ENCODE data around the gene SEMA4G. TPM values are rescaled to one million over a fixed set of nuclear protein-coding genes. Genes with fewer than 3 reads are reported as not detected.

SEMA4G gene
- total RNA-seq, 1 donor from 2014 or later = 0.52 TPM

GRCh38 chr10:101005361-101005760 is 36.1 kb downstream of the SEMA4G start:
- H3K27ac ChIP-seq (ENCODE audit: low read depth, low read length) = no peak overlapping the region
- H3K9ac ChIP-seq (ENCODE audit: low read depth in 1 of 3, low read length in 3 of 3) = peak overlapping the region in 1 of 3 donors; percentile 54
- peaks cover 43 to 60% (median 44%) of the 10 kb centered on the region in 3 donors for H3K4me1 ChIP-seq (ENCODE audit: control insufficient read depth in 3 of 3, insufficient read depth in 3 of 3, low read length in 3 of 3)
- no peak overlapping the region for H3K4me3 ChIP-seq (ENCODE audit: low read length in 3 of 3)
- peaks cover 30 to 43% (median 39%) of the 10 kb centered on the region in 3 donors for H3K36me3 ChIP-seq (ENCODE audit: control insufficient read depth in 3 of 3, insufficient read depth in 3 of 3, low read length in 3 of 3)
- no peaks in the 10 kb centered on the region for H3K27me3 ChIP-seq (ENCODE audit: control insufficient read depth in 3 of 3, insufficient read depth in 3 of 3, low read length in 3 of 3)
- no peaks in the 10 kb centered on the region for H3K9me3 ChIP-seq (ENCODE audit: control insufficient read depth in 3 of 3, low read length in 3 of 3)

DNA sequence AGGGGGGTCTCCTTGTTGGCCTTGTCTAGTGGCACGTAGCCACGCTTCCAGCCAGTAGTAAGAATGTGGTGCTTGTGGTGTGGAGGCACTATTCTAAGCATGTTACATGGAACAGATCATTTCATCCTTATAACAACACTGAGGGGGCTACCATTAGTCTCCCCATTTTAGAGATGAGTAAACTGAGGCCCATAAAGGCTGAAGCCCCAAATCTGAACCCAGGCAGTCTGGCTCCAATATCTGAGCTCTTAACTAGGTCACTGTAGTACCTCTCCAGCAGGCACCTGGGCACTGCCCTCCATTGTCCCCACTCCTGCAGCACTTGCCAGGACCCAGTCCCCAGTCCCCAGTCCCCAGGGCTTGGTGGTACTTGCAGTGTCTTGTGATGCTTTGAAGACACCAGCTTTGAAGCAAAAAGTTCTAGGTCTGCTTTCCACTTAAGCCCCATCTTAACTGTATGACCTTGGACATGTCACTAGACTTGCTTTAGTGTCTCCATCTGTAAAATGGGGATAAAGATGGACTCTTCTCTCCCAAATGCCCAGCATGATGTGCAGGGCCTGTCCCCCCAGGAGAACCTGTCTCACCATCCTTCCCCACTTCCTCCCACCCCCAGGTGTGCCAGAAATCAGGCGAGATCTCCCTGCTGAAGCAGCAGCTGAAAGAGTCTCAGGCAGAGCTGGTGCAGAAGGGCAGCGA is 36.7 kb downstream of the SEMA4G start:
- H3K9ac ChIP-seq (ENCODE audit: low read depth in 1 of 3, low read length in 3 of 3) = no peak overlapping the region
- no peaks in the 10 kb centered on the region for H3K9me3 ChIP-seq (ENCODE audit: control insufficient read depth in 3 of 3, low read length in 3 of 3)
- peaks cover 36 to 55% (median 37%) of the 10 kb centered on the region in 3 donors for H3K4me1 ChIP-seq (ENCODE audit: control insufficient read depth in 3 of 3, insufficient read depth in 3 of 3, low read length in 3 of 3)
- no peaks in the 10 kb centered on the region for H3K27me3 ChIP-seq (ENCODE audit: control insufficient read depth in 3 of 3, insufficient read depth in 3 of 3, low read length in 3 of 3)
- peaks cover 30 to 43% (median 39%) of the 10 kb centered on the region in 3 donors for H3K36me3 ChIP-seq (ENCODE audit: control insufficient read depth in 3 of 3, insufficient read depth in 3 of 3, low read length in 3 of 3)
- no peak overlapping the region for H3K27ac ChIP-seq (ENCODE audit: low read depth, low read length)
- no peak overlapping the region for H3K4me3 ChIP-seq (ENCODE audit: low read length in 3 of 3)

DNA sequence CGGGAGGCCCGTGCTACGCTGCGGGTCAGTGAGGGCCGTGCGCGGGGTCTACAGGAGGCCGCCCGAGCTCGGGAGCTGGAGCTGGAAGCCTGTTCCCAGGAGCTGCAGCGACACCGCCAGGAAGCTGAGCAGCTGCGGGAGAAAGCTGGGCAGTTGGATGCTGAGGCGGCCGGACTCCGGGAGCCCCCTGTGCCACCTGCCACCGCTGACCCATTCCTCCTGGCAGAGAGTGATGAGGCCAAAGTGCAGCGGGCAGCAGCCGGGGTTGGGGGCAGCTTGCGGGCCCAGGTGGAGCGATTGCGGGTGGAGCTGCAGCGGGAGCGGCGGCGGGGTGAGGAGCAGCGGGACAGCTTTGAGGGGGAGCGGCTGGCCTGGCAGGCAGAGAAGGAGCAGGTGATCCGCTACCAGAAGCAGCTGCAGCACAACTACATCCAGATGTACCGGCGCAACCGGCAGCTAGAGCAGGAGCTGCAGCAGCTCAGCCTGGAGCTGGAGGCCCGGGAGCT is 37.3 kb downstream of the SEMA4G start:
- H3K9ac ChIP-seq (ENCODE audit: low read depth in 1 of 3, low read length in 3 of 3) = peak overlapping the region in 1 of 3 donors; percentile 45
- H3K36me3 ChIP-seq (ENCODE audit: control insufficient read depth in 3 of 3, insufficient read depth in 3 of 3, low read length in 3 of 3) = peaks cover 30 to 43% (median 39%) of the 10 kb centered on the region in 3 donors
- H3K27ac ChIP-seq (ENCODE audit: low read depth, low read length) = no peak overlapping the region
- H3K4me3 ChIP-seq (ENCODE audit: low read length in 3 of 3) = no peak overlapping the region
- H3K9me3 ChIP-seq (ENCODE audit: control insufficient read depth in 3 of 3, low read length in 3 of 3) = no peaks in the 10 kb centered on the region
- no peaks in the 10 kb centered on the region for H3K27me3 ChIP-seq (ENCODE audit: control insufficient read depth in 3 of 3, insufficient read depth in 3 of 3, low read length in 3 of 3)
- H3K4me1 ChIP-seq (ENCODE audit: control insufficient read depth in 3 of 3, insufficient read depth in 3 of 3, low read length in 3 of 3) = peaks cover 30 to 48% (median 31%) of the 10 kb centered on the region in 3 donors

DNA sequence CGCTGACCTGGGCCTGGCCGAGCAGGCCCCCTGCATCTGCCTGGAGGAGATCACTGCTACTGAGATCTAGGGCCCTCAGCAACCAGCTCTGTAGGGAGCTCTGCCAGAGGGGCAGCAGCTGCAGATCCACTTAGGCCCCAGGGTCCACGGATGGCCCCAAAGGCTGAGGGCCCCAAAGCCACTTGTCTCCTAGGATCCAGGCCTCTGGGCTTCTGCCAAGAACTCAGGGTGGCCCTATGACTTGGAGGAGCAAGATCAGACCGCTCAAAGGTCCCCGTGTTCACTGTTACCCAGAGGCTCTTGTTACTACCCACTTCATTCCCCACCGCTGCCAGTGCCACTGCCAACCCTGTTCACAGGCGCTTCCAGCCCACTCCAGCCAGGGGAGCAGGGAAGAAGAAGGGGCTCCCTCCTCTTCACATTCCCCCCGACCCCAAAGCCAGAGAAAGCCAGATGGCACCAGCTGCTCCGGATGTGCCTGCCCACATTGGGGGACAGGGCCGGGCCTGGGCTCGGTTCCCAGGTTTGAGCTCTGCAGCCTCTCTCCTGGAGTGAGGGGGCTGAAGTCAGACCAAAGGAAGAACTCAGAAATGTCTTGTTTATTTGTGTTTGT is 37.9 kb downstream of the SEMA4G start:
- H3K27ac ChIP-seq (ENCODE audit: low read depth, low read length) = no peak overlapping the region
- H3K4me3 ChIP-seq (ENCODE audit: low read length in 3 of 3) = no peak overlapping the region
- H3K27me3 ChIP-seq (ENCODE audit: control insufficient read depth in 3 of 3, insufficient read depth in 3 of 3, low read length in 3 of 3) = no peaks in the 10 kb centered on the region
- peak overlapping the region in 1 of 3 donors; percentile 45 for H3K9ac ChIP-seq (ENCODE audit: low read depth in 1 of 3, low read length in 3 of 3)
- peaks cover 24 to 45% (median 28%) of the 10 kb centered on the region in 3 donors for H3K4me1 ChIP-seq (ENCODE audit: control insufficient read depth in 3 of 3, insufficient read depth in 3 of 3, low read length in 3 of 3)
- no peaks in the 10 kb centered on the region for H3K9me3 ChIP-seq (ENCODE audit: control insufficient read depth in 3 of 3, low read length in 3 of 3)
- H3K36me3 ChIP-seq (ENCODE audit: control insufficient read depth in 3 of 3, insufficient read depth in 3 of 3, low read length in 3 of 3) = peaks cover 30 to 43% (median 39%) of the 10 kb centered on the region in 3 donors

- Histone ChIP-seq H3K4me1 (ENCODE audit: control insufficient read depth in 3 of 3, insufficient read depth in 3 of 3, low read length in 3 of 3) (peaks cover 24 to 43% (median 29%) of the 10 kb centered on the region in 3 donors), H3K4me3 (ENCODE audit: low read length in 3 of 3) (no peak overlapping the region), H3K27ac (ENCODE audit: low read depth, low read length) (no peak overlapping the region), H3K9ac (ENCODE audit: low read depth in 1 of 3, low read length in 3 of 3) (peak overlapping the region in 1 of 3 donors; percentile 54), H3K36me3 (ENCODE audit: control insufficient read depth in 3 of 3, insufficient read depth in 3 of 3, low read length in 3 of 3) (peaks cover 24 to 37% (median 31%) of the 10 kb centered on the region in 3 donors), H3K27me3 (ENCODE audit: control insufficient read depth in 3 of 3, insufficient read depth in 3 of 3, low read length in 3 of 3) (no peaks in the 10 kb centered on the region), H3K9me3 (ENCODE audit: control insufficient read depth in 3 of 3, low read length in 3 of 3) (no peaks in the 10 kb centered on the region)
Observed at GRCh38 chr10:101007915-101008822, 38.9 kb downstream of the SEMA4G start.

DNA sequence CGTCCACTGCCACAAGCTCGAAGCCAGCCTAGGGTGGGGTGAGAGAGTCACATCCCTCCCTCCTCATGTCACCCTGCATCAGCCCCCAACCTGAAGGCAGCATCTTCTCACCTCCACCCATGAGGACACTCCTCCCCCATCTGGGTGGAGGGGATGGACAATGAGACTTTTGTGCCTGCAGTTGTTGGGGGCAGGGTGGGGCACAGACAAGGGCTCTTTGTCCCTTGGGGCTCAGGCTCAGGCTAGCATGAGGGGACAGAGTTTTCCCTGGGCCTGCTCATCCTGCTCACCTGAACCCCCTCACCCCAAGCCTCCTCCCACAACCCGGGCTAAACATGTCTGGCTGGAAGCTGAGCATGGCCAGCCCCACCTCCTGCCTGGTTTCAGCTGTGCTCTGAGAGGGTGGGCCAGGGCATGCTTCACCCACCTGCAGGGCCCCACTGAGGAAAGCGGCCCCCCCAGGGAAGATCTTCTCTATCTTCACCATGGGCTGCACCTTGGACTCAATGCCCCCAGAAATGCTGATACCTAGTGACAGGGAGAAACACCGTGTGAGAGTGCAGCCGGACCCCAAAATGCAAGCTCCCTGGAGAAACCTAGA is 39.6 kb downstream of the SEMA4G start:
- Histone ChIP-seq H3K9ac (ENCODE audit: low read depth in 1 of 3, low read length in 3 of 3) (peak overlapping the region in 1 of 3 donors; percentile 33), H3K4me1 (ENCODE audit: control insufficient read depth in 3 of 3, insufficient read depth in 3 of 3, low read length in 3 of 3) (peaks cover 22 to 41% (median 23%) of the 10 kb centered on the region in 3 donors), H3K36me3 (ENCODE audit: control insufficient read depth in 3 of 3, insufficient read depth in 3 of 3, low read length in 3 of 3) (peaks cover 19 to 31% (median 24%) of the 10 kb centered on the region in 3 donors), H3K27ac (ENCODE audit: low read depth, low read length) (no peak overlapping the region), H3K27me3 (ENCODE audit: control insufficient read depth in 3 of 3, insufficient read depth in 3 of 3, low read length in 3 of 3) (no peaks in the 10 kb centered on the region), H3K9me3 (ENCODE audit: control insufficient read depth in 3 of 3, low read length in 3 of 3) (no peaks in the 10 kb centered on the region), H3K4me3 (ENCODE audit: low read length in 3 of 3) (no peak overlapping the region)

- Histone ChIP-seq H3K9me3 (ENCODE audit: control insufficient read depth in 3 of 3, low read length in 3 of 3) (no peaks in the 10 kb centered on the region), H3K9ac (ENCODE audit: low read depth in 1 of 3, low read length in 3 of 3) (no peak overlapping the region), H3K36me3 (ENCODE audit: control insufficient read depth in 3 of 3, insufficient read depth in 3 of 3, low read length in 3 of 3) (peaks cover 14 to 19% (median 16%) of the 10 kb centered on the region in 3 donors), H3K27me3 (ENCODE audit: control insufficient read depth in 3 of 3, insufficient read depth in 3 of 3, low read length in 3 of 3) (no peaks in the 10 kb centered on the region), H3K4me3 (ENCODE audit: low read length in 3 of 3) (no peak overlapping the region), H3K27ac (ENCODE audit: low read depth, low read length) (no peak overlapping the region), H3K4me1 (ENCODE audit: control insufficient read depth in 3 of 3, insufficient read depth in 3 of 3, low read length in 3 of 3) (peaks cover 26 to 38% (median 26%) of the 10 kb centered on the region in 3 donors)
Observed at GRCh38 chr10:101010329-101010728, 41.0 kb downstream of the SEMA4G start.

- Histone ChIP-seq H3K9ac (ENCODE audit: low read depth in 1 of 3, low read length in 3 of 3) (peak overlapping the region in 2 of 3 donors; percentile 16 to 43), H3K9me3 (ENCODE audit: control insufficient read depth in 3 of 3, low read length in 3 of 3) (no peaks in the 10 kb centered on the region), H3K4me1 (ENCODE audit: control insufficient read depth in 3 of 3, insufficient read depth in 3 of 3, low read length in 3 of 3) (peaks cover 20 to 33% (median 26%) of the 10 kb centered on the region in 3 donors), H3K27me3 (ENCODE audit: control insufficient read depth in 3 of 3, insufficient read depth in 3 of 3, low read length in 3 of 3) (peaks cover 5 to 8% (median 6%) of the 10 kb centered on the region in 3 donors), H3K4me3 (ENCODE audit: low read length in 3 of 3) (no peak overlapping the region), H3K27ac (ENCODE audit: low read depth, low read length) (no peak overlapping the region), H3K36me3 (ENCODE audit: control insufficient read depth in 3 of 3, insufficient read depth in 3 of 3, low read length in 3 of 3) (peaks cover 3 to 7% (median 7%) of the 10 kb centered on the region in 3 donors)
Observed at GRCh38 chr10:101011517-101012423, 42.5 kb downstream of the SEMA4G start.
